GM10266 (cell line): ENCODE results near the gene FSTL3.

Source experiments
- DNase-seq: peaks from one replicate; pipeline ENCODE4 v3.0.0; 2012; ENCODE audit errors: extremely low spot score
- CTCF ChIP-seq: IDR thresholded peaks from 2 replicates; pipeline ENCODE4 v1.5.1; 2012; ENCODE audit warnings: mild to moderate bottlenecking, low read depth; ENCODE audit not compliant: control insufficient read depth, insufficient read depth; ENCODE audit errors: missing control alignments

The FSTL3 gene

GRCh38 chr19:731000-731399, 54.8 kb downstream of the FSTL3 start:
- no peak for DNase-seq
- no peak for TF ChIP-seq CTCF

GRCh38 chr19:732148-733069, 56.2 kb downstream of the FSTL3 start:
- DNase-seq: no peak
- TF ChIP-seq CTCF: no peak
